ENCODE data around the gene TFDP2. TPM values are rescaled to one million over a fixed set of nuclear protein-coding genes. Genes with fewer than 3 reads are reported as not detected.

The TFDP2 gene
- total RNA-seq, 1 experiment from 2014 or later, result 43.2 TPM

DNA sequence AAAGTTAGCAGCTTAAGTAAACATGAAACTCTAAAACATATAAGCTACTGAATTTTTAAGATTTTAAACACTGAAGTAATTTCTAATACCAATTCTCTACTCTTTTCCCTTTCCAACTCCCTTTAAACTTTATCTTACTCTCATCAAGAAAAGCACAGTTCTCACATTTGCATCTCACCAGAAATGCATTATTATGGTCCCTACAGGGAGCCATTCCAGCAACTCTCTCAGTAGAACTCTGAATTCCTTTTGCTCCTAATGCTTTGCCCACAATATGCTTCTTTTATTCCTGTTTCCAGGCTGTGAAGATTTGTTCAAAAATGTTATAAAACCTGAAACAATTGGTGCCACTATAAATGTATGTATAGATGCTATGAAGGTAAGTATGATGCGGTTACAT lies 83.4 kb downstream of the TFDP2 start:
- ChIA-PET POLR2A (no interaction called here), CTCF (no interaction called here)
- intact Hi-C loops (cut with micrococcal nuclease), result no loop called here
- BruUV-seq (replicated peaks), result no TSS peak
- no peak overlapping the region for H3K4me3 Mint-ChIP-seq (ENCODE audit: unreplicated experiment)
- DNase-seq (ENCODE audit: unreplicated experiment), result no peak
- no peaks in the 10 kb centered on the region for H3K4me1 Mint-ChIP-seq (ENCODE audit: insufficient read depth, unreplicated experiment)
- TF ChIP-seq, protein P1, sequence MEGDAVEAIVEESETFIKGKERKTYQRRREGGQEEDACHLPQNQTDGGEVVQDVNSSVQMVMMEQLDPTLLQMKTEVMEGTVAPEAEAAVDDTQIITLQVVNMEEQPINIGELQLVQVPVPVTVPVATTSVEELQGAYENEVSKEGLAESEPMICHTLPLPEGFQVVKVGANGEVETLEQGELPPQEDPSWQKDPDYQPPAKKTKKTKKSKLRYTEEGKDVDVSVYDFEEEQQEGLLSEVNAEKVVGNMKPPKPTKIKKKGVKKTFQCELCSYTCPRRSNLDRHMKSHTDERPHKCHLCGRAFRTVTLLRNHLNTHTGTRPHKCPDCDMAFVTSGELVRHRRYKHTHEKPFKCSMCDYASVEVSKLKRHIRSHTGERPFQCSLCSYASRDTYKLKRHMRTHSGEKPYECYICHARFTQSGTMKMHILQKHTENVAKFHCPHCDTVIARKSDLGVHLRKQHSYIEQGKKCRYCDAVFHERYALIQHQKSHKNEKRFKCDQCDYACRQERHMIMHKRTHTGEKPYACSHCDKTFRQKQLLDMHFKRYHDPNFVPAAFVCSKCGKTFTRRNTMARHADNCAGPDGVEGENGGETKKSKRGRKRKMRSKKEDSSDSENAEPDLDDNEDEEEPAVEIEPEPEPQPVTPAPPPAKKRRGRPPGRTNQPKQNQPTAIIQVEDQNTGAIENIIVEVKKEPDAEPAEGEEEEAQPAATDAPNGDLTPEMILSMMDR (IDR thresholded peaks at IDR 0.05; ENCODE audit: unreplicated experiment), result no peak
- no peaks in the 10 kb centered on the region for H3K36me3 Mint-ChIP-seq (ENCODE audit: insufficient read depth, unreplicated experiment)
- no peaks in the 10 kb centered on the region for H3K9me3 Mint-ChIP-seq (ENCODE audit: unreplicated experiment)
- no peaks in the 10 kb centered on the region for H3K27me3 Mint-ChIP-seq (ENCODE audit: insufficient read depth, unreplicated experiment)
- no peak overlapping the region for H3K27ac Mint-ChIP-seq (ENCODE audit: low read depth, unreplicated experiment)

DNA sequence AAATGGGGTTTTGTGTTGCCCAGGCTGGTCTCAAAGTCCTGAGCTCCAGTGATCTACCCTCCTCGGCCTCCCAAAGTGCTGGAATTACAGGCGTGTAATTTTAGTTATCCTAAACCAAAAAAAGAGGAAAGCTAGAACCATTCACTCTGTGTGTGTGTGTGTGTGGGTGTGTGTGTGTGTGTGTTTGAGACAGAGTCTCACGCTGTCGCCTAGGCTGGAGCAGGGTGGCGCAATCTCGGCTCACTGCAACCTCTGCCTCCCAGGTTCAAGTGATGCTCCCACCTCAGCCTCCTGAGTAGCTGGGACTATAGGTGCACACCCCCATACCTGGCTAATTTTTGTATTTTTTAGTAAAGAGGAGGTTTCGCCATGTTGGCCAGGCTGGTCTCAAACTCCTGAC lies 84.0 kb downstream of the TFDP2 start:
- CTCF ChIA-PET, result no interaction called here
- Mint-ChIP-seq H3K4me1 (ENCODE audit: insufficient read depth, unreplicated experiment) (no peaks in the 10 kb centered on the region), H3K27ac (ENCODE audit: low read depth, unreplicated experiment) (no peak overlapping the region), H3K27me3 (ENCODE audit: insufficient read depth, unreplicated experiment) (no peaks in the 10 kb centered on the region), H3K36me3 (ENCODE audit: insufficient read depth, unreplicated experiment) (no peaks in the 10 kb centered on the region), H3K9me3 (ENCODE audit: unreplicated experiment) (no peaks in the 10 kb centered on the region), H3K4me3 (ENCODE audit: unreplicated experiment) (no peak overlapping the region)
- POLR2A ChIA-PET, result no interaction called here
- DNase-seq (ENCODE audit: unreplicated experiment), result no peak
- BruUV-seq (replicated peaks), result no TSS peak
- TF ChIP-seq, protein P1 (IDR thresholded peaks at IDR 0.05; ENCODE audit: unreplicated experiment), result no peak
- intact Hi-C loops (cut with micrococcal nuclease), result no loop called here

GRCh38 chr3:142064454-142064853 lies 84.9 kb downstream of the TFDP2 start:
- intact Hi-C loops (cut with micrococcal nuclease), result no loop called here
- ChIA-PET POLR2A (no interaction called here), CTCF (no interaction called here)
- TF ChIP-seq, protein P1 (IDR thresholded peaks at IDR 0.05; ENCODE audit: unreplicated experiment), result no peak
- no peaks in the 10 kb centered on the region for H3K27me3 Mint-ChIP-seq (ENCODE audit: insufficient read depth, unreplicated experiment)
- H3K4me3 Mint-ChIP-seq (ENCODE audit: unreplicated experiment), result no peak overlapping the region
- DNase-seq (ENCODE audit: unreplicated experiment), result no peak
- H3K9me3 Mint-ChIP-seq (ENCODE audit: unreplicated experiment), result no peaks in the 10 kb centered on the region
- H3K27ac Mint-ChIP-seq (ENCODE audit: low read depth, unreplicated experiment), result no peak overlapping the region
- no peaks in the 10 kb centered on the region for H3K4me1 Mint-ChIP-seq (ENCODE audit: insufficient read depth, unreplicated experiment)
- no peaks in the 10 kb centered on the region for H3K36me3 Mint-ChIP-seq (ENCODE audit: insufficient read depth, unreplicated experiment)
- no TSS peak for BruUV-seq (replicated peaks)

- TF ChIP-seq, protein P1 (IDR thresholded peaks at IDR 0.05; ENCODE audit: unreplicated experiment), result no peak
- Mint-ChIP-seq H3K27ac (ENCODE audit: low read depth, unreplicated experiment) (no peak overlapping the region), H3K4me1 (ENCODE audit: insufficient read depth, unreplicated experiment) (no peaks in the 10 kb centered on the region), H3K27me3 (ENCODE audit: insufficient read depth, unreplicated experiment) (no peaks in the 10 kb centered on the region), H3K9me3 (ENCODE audit: unreplicated experiment) (no peaks in the 10 kb centered on the region), H3K4me3 (ENCODE audit: unreplicated experiment) (no peak overlapping the region), H3K36me3 (ENCODE audit: insufficient read depth, unreplicated experiment) (no peaks in the 10 kb centered on the region)
- ChIA-PET POLR2A (interaction anchor here (0.7 to 1.0 kb wide), 2 partner anchors 10 to 1866 kb away, joined by 3 read pairs; no protein-coding TSS in a partner anchor), CTCF (no interaction called here)
- DNase-seq (ENCODE audit: unreplicated experiment), result no peak
- BruUV-seq (replicated peaks), result no TSS peak
- intact Hi-C loops (cut with micrococcal nuclease), result no loop called here
These were observed 92.0 kb downstream of the TFDP2 start for GRCh38 chr3:142057331-142057725.
